Lung (tissue), 12 donors: ENCODE results near the gene CPSF3. TPM values are rescaled to one million over a fixed set of nuclear protein-coding genes. Genes with fewer than 3 reads are reported as not detected.

Experiments
- ATAC-seq: fragments of 200-7000 bp; cut with Tn5 transposase; one replicate; pipeline ENCODE4 v1.9.1; 2020; ENCODE audit warnings: moderate number of reproducible peaks; ENCODE audit not compliant: insufficient read depth, low FRiP score
- DNase-seq, 3 donors: peaks; one replicate each; pipeline ENCODE4 v3.0.0-alpha.2; 2013 to 2017
- H3K27ac ChIP-seq, 2 donors: one replicate each; pipeline ENCODE4 v1.5.1; 2013; ENCODE audit warnings: mild to moderate bottlenecking in 2 of 2, moderate library complexity in 2 of 2, control low read depth in 1 of 2, inconsistent platforms in 1 of 2, low read depth in 1 of 2, low read length in 1 of 2
- H3K27me3 ChIP-seq, 3 donors: one replicate each; pipeline ENCODE4 v1.5.1; 2013; ENCODE audit warnings: low read length in 2 of 3; ENCODE audit not compliant: control insufficient read depth in 3 of 3, insufficient read depth in 3 of 3
- H3K36me3 ChIP-seq, 4 donors: one replicate each; pipeline ENCODE4 v1.5.1; 2013; ENCODE audit warnings: low read length in 4 of 4, mild to moderate bottlenecking in 1 of 4, moderate library complexity in 1 of 4; ENCODE audit not compliant: control insufficient read depth in 4 of 4, insufficient read depth in 4 of 4
- H3K4me1 ChIP-seq, 5 donors: one replicate each; pipeline ENCODE4 v1.5.1; 2013; ENCODE audit warnings: low read length in 5 of 5, mild to moderate bottlenecking in 2 of 5, moderate library complexity in 1 of 5; ENCODE audit not compliant: control insufficient read depth in 5 of 5, insufficient read depth in 5 of 5
- H3K4me3 ChIP-seq: one replicate; pipeline ENCODE4 v1.5.1; 2013; ENCODE audit warnings: mild to moderate bottlenecking, control low read depth, moderate library complexity
- H3K9ac ChIP-seq, 2 donors: one replicate each; pipeline ENCODE4 v1.5.1; 2013; ENCODE audit warnings: low read length in 2 of 2, control low read depth in 1 of 2; ENCODE audit not compliant: insufficient read depth in 1 of 2
- H3K9me3 ChIP-seq, 4 donors: one replicate each; pipeline ENCODE4 v1.5.1; 2013; ENCODE audit warnings: low read length in 3 of 4, mild to moderate bottlenecking in 1 of 4, moderate library complexity in 1 of 4; ENCODE audit not compliant: control insufficient read depth in 4 of 4, insufficient read depth in 3 of 4
- WGBS, 2 donors: extraction: QIAGEN DNeasy Blood & Tissue Kit; methylation state at CpG; one replicate each; pipeline ENCODE4 v1.1.7; 2013; 5-methylcytosine and 5-hydroxymethylcytosine counted together
- polyA plus RNA-seq, 2 donors: library from polyadenylated mRNA; stranded (reverse); fragments of 200-250 nt; gene quantifications; one replicate each; pipeline ENCODE4 v1.2.1, GENCODE V29; 2013
- total RNA-seq, 2 donors: library from RNA; depleted of rRNA in 1 of 2; stranded (reverse); fragments of >200 nt in 1 of 2; gene quantifications; one replicate each; pipeline ENCODE4 v1.2.1, GENCODE V29; 2014 to 2021
- TF ChIP-seq, protein P1 (sequence below): IDR thresholded peaks from 2 replicates; pipeline ENCODE4 v1.5.1; 2012; ENCODE audit warnings: mild to moderate bottlenecking; ENCODE audit errors: control extremely low read depth, extremely low read depth
- donor health status: control.
- donor health status: control.
- donor health status: Bipolar disorder and iron deficiency.
- donor health status: healthy.
- donor health status: DM: yes; HTN: yes; CAD: no.

CPSF3 gene
- total and polyA plus RNA-seq, 4 donors = 15.6 to 25.9 (median 20.8) TPM

DNA sequence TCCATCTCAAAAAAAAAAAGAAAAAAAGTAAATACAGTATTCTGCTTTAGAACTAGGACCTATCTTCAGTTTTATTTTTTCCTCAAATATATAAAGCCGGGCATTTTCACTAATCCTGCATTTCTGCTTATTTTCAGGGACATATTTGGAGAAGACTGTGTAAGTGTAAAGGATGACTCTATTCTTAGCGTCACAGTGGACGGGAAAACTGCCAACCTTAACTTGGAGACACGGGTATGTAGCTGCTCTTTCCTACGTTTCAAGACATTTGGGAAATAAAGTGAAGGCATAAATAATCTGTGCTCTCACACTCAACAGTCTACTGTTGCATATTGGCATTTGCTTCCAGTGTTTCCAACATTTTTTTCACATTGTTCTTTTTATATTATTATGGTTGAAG, 47.8 kb downstream of the CPSF3 start:
- Histone ChIP-seq H3K36me3 (peaks cover 0 to 7% (median 4%) of the 10 kb centered on the region in 4 donors), H3K9me3 (no peaks in the 10 kb centered on the region), H3K4me1 (peaks cover 0 to 10% (median 7%) of the 10 kb centered on the region in 5 donors), H3K4me3 (no peak overlapping the region), H3K27ac (no peak overlapping the region), H3K9ac (no peak overlapping the region), H3K27me3 (no peaks in the 10 kb centered on the region)
- 90 to 97% methylated on average over 5 of the region's 5 CpGs for WGBS, 2 donors
- DNase-seq (no peak), ATAC-seq (no peak)
- TF ChIP-seq, protein P1, sequence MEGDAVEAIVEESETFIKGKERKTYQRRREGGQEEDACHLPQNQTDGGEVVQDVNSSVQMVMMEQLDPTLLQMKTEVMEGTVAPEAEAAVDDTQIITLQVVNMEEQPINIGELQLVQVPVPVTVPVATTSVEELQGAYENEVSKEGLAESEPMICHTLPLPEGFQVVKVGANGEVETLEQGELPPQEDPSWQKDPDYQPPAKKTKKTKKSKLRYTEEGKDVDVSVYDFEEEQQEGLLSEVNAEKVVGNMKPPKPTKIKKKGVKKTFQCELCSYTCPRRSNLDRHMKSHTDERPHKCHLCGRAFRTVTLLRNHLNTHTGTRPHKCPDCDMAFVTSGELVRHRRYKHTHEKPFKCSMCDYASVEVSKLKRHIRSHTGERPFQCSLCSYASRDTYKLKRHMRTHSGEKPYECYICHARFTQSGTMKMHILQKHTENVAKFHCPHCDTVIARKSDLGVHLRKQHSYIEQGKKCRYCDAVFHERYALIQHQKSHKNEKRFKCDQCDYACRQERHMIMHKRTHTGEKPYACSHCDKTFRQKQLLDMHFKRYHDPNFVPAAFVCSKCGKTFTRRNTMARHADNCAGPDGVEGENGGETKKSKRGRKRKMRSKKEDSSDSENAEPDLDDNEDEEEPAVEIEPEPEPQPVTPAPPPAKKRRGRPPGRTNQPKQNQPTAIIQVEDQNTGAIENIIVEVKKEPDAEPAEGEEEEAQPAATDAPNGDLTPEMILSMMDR = no peak

- Histone ChIP-seq H3K9me3 (no peaks in the 10 kb centered on the region), H3K4me1 (peaks cover 0 to 14% (median 10%) of the 10 kb centered on the region in 5 donors), H3K27me3 (no peaks in the 10 kb centered on the region), H3K9ac (no peak overlapping the region), H3K36me3 (peaks cover 0 to 7% (median 5%) of the 10 kb centered on the region in 4 donors), H3K27ac (no peak overlapping the region), H3K4me3 (no peak overlapping the region)
- ATAC-seq (no peak), DNase-seq (no peak)
- WGBS, 2 donors = 95 to 96% methylated on average over 9 of the region's 9 CpGs
- TF ChIP-seq, protein P1 = no peak
Observed at GRCh38 chr2:9472511-9472910, 49.1 kb downstream of the CPSF3 start.

GRCh38 chr2:9473308-9473984, 50.0 kb downstream of the CPSF3 start:
- DNase-seq (peak in 2 of 3 donors; percentile 14 to 29), ATAC-seq (no peak)
- Histone ChIP-seq H3K9me3 (no peaks in the 10 kb centered on the region), H3K9ac (no peak overlapping the region), H3K4me3 (peak overlapping the region; percentile 90), H3K4me1 (peaks cover 0 to 14% (median 10%) of the 10 kb centered on the region in 5 donors), H3K27me3 (no peaks in the 10 kb centered on the region), H3K36me3 (peaks cover 0 to 9% (median 4%) of the 10 kb centered on the region in 4 donors), H3K27ac (peak overlapping the region; percentile 94 to 98)
- WGBS, 2 donors = 36 to 49% methylated on average over 24 of the region's 24 CpGs
- TF ChIP-seq, protein P1 = no peak
